Measurements from ENCODE around the gene ZNF546. TPM values are rescaled to one million over a fixed set of nuclear protein-coding genes. Genes with fewer than 3 reads are reported as not detected.

ZNF546 gene
- total and polyA plus RNA-seq, 2 donors (not counting 1 experiment from before 2014, with no cell fraction given), result 1.8 to 15.7 TPM

GRCh38 chr19:40023969-40024368, 27.1 kb downstream of the ZNF546 start:
- Mint-ChIP-seq H3K9me3 (ENCODE audit: insufficient read depth) (peaks cover 22% of the 10 kb centered on the region), H3K27me3 (no peaks in the 10 kb centered on the region), H3K4me3 (no peak overlapping the region), H3K4me1 (no peaks in the 10 kb centered on the region), H3K27ac (no peak overlapping the region)
- intact Hi-C loops (cut with micrococcal nuclease), result no loop called here
- WGBS (ENCODE audit: insufficient coverage), result 44% methylated on average over 1 of the region's 3 CpGs
- no peak overlapping the region for H2AFZ ChIP-seq (ENCODE audit: insufficient read depth, low read depth, low read length, poor library complexity, severe bottlenecking)
- no peaks in the 10 kb centered on the region for H4K20me1 ChIP-seq (ENCODE audit: control insufficient read depth, insufficient read depth, low read length, poor library complexity, severe bottlenecking)
- H3K4me2 ChIP-seq (replicated peaks; ENCODE audit: low read depth, low read length, poor library complexity, severe bottlenecking), result no peak overlapping the region
- TF ChIP-seq EZH2 (IDR thresholded peaks at IDR 0.05; ENCODE audit: borderline replicate concordance, insufficient read depth, low read depth, low read length, poor library complexity, severe bottlenecking), result no peak
- TF ChIP-seq CTCF (IDR thresholded peaks at IDR 0.05), result no peak
- H3K27ac ChIP-seq (ENCODE audit: low read length in 2 of 2), result no peak overlapping the region
- H3K79me2 ChIP-seq (ENCODE audit: control insufficient read depth, insufficient read depth, low read length), result no peaks in the 10 kb centered on the region
- no peak for DNase-seq
- H3K9ac ChIP-seq (ENCODE audit: low read length), result no peak overlapping the region
- H3K9me3 ChIP-seq (ENCODE audit: control extremely low read depth in 1 of 3, control insufficient read depth in 2 of 3, insufficient read depth in 1 of 3, low read length in 2 of 3), result peaks cover 15 to 66% (median 37%) of the 10 kb centered on the region in 3 donors
- ATAC-seq (ENCODE audit: low read depth), result no peak
- no peaks in the 10 kb centered on the region for H3K4me1 ChIP-seq (ENCODE audit: control insufficient read depth in 2 of 2, insufficient read depth in 2 of 2, low read length in 2 of 2)
- H3K36me3 ChIP-seq (replicated peaks in 1 of 2; ENCODE audit: control extremely low read depth in 1 of 2, control insufficient read depth in 1 of 2, extremely low read depth in 1 of 2, insufficient read depth in 2 of 2, low read length in 1 of 2), result no peaks in the 10 kb centered on the region
- CTCF ChIA-PET, result no interaction called here
- POLR2A ChIA-PET, result no interaction called here
- H3K4me3 ChIP-seq (ENCODE audit: control extremely low read depth in 1 of 5, extremely low read depth in 1 of 5, insufficient read depth in 1 of 5, low read depth in 2 of 5, low read length in 4 of 5), result no peak overlapping the region
- H3K27me3 ChIP-seq (replicated peaks in 1 of 4; ENCODE audit: control extremely low read depth in 1 of 4, control insufficient read depth in 3 of 4, insufficient read depth in 4 of 4, low read length in 3 of 4), result no peaks in the 10 kb centered on the region

- H3K4me3 ChIP-seq (ENCODE audit: control extremely low read depth in 1 of 5, extremely low read depth in 1 of 5, insufficient read depth in 1 of 5, low read depth in 2 of 5, low read length in 4 of 5), result no peak overlapping the region
- Mint-ChIP-seq H3K27ac (no peak overlapping the region), H3K27me3 (no peaks in the 10 kb centered on the region), H3K9me3 (ENCODE audit: insufficient read depth) (peaks cover 28% of the 10 kb centered on the region), H3K4me1 (no peaks in the 10 kb centered on the region), H3K4me3 (no peak overlapping the region)
- ChIA-PET POLR2A (no interaction called here), CTCF (no interaction called here)
- TF ChIP-seq CTCF (IDR thresholded peaks at IDR 0.05) (no peak), EZH2 (IDR thresholded peaks at IDR 0.05; ENCODE audit: borderline replicate concordance, insufficient read depth, low read depth, low read length, poor library complexity, severe bottlenecking) (no peak)
- H3K27me3 ChIP-seq (replicated peaks in 1 of 4; ENCODE audit: control extremely low read depth in 1 of 4, control insufficient read depth in 3 of 4, insufficient read depth in 4 of 4, low read length in 3 of 4), result no peaks in the 10 kb centered on the region
- no peak overlapping the region for H3K27ac ChIP-seq (ENCODE audit: low read length in 2 of 2)
- H3K4me2 ChIP-seq (replicated peaks; ENCODE audit: low read depth, low read length, poor library complexity, severe bottlenecking), result no peak overlapping the region
- DNase-seq (no peak), ATAC-seq (ENCODE audit: low read depth) (no peak)
- H3K9me3 ChIP-seq (ENCODE audit: control extremely low read depth in 1 of 3, control insufficient read depth in 2 of 3, insufficient read depth in 1 of 3, low read length in 2 of 3), result peaks cover 20 to 78% (median 44%) of the 10 kb centered on the region in 3 donors
- no CpG with 5 or more reads among the region's 4 CpGs for WGBS (ENCODE audit: insufficient coverage)
- no peaks in the 10 kb centered on the region for H3K36me3 ChIP-seq (replicated peaks in 1 of 2; ENCODE audit: control extremely low read depth in 1 of 2, control insufficient read depth in 1 of 2, extremely low read depth in 1 of 2, insufficient read depth in 2 of 2, low read length in 1 of 2)
- no peak overlapping the region for H3K9ac ChIP-seq (ENCODE audit: low read length)
- intact Hi-C loops (cut with micrococcal nuclease), result no loop called here
- H2AFZ ChIP-seq (ENCODE audit: insufficient read depth, low read depth, low read length, poor library complexity, severe bottlenecking), result no peak overlapping the region
- H3K79me2 ChIP-seq (ENCODE audit: control insufficient read depth, insufficient read depth, low read length), result no peaks in the 10 kb centered on the region
- H3K4me1 ChIP-seq (ENCODE audit: control insufficient read depth in 2 of 2, insufficient read depth in 2 of 2, low read length in 2 of 2), result no peaks in the 10 kb centered on the region
- H4K20me1 ChIP-seq (ENCODE audit: control insufficient read depth, insufficient read depth, low read length, poor library complexity, severe bottlenecking), result no peaks in the 10 kb centered on the region
Observed at GRCh38 chr19:40025938-40026596, 29.2 kb downstream of the ZNF546 start.
